Heart right ventricle (tissue), 16 donors: Measurements from ENCODE around the gene CNTN4. TPM values are rescaled to one million over a fixed set of nuclear protein-coding genes. Genes with fewer than 3 reads are reported as not detected.

Source experiments
- ATAC-seq, 8 donors: fragments of 200-7000 bp; cut with Tn5 transposase; one replicate each; pipeline ENCODE4 v1.9.1; 2020; ENCODE audit warnings: mild to moderate bottlenecking in 8 of 8, moderate library complexity in 8 of 8, moderate number of reproducible peaks in 1 of 8
- DNase-seq, 2 donors: peaks; one replicate each; pipeline ENCODE4 v3.0.0-alpha.2; 2020
- H3K27ac ChIP-seq, 10 donors: fragments of 200-600 bp; sonication (generic) in 2 of 10; one replicate each; pipeline versions ENCODE4 v1.5.0 to v1.8.0; 2020 to 2022; ENCODE audit warnings: mild to moderate bottlenecking in 3 of 10
- H3K27me3 ChIP-seq, 7 donors: fragments of 200-600 bp; one replicate each; pipeline ENCODE4 v1.8.0; 2021 to 2022; ENCODE audit warnings: mild to moderate bottlenecking in 2 of 7
- H3K36me3 ChIP-seq, 9 donors: fragments of 200-600 bp; sonication (generic) in 1 of 9; one replicate each; pipeline versions ENCODE4 v1.5.0 to v1.8.0; 2020 to 2022; ENCODE audit warnings: mild to moderate bottlenecking in 2 of 9
- H3K4me1 ChIP-seq, 9 donors: fragments of 200-600 bp; sonication (generic) in 1 of 9; one replicate each; pipeline versions ENCODE4 v1.5.0 to v1.8.0; 2020 to 2022; ENCODE audit warnings: mild to moderate bottlenecking in 4 of 9
- H3K4me3 ChIP-seq, 10 donors: fragments of 200-600 bp; sonication (generic) in 2 of 10; one replicate each; pipeline versions ENCODE4 v1.5.0 to v1.8.0; 2020 to 2022; ENCODE audit warnings: mild to moderate bottlenecking in 7 of 10, moderate library complexity in 2 of 10
- H3K9me3 ChIP-seq, 11 donors: fragments of 200-600 bp in 10 of 11; sonication (generic) in 2 of 11; one replicate each; pipeline versions ENCODE4 v1.5.0 to v1.8.0; 2013 to 2022; ENCODE audit warnings: mild to moderate bottlenecking in 2 of 11, control low read depth in 1 of 11, moderate library complexity in 1 of 11
- WGBS, 2 donors: extraction: QIAGEN DNeasy Blood & Tissue Kit; methylation state at CpG; one replicate each; pipeline ENCODE4 v1.1.7; 2013; ENCODE audit warnings: inconsistent platforms in 1 of 2; 5-methylcytosine and 5-hydroxymethylcytosine counted together
- intact Hi-C, 10 donors: fragments of 100-400 bp; cut with DNase I; formaldehyde crosslinking; loops; one replicate each; pipeline versions ENCODE4 v1.11.1 to v1.14.2; 2022
- polyA plus RNA-seq, 2 donors: library from polyadenylated mRNA; stranded (reverse); fragments of 200-250 nt; gene quantifications; one replicate each; pipeline ENCODE4 v1.2.3, GENCODE V29; 2013
- total RNA-seq, 10 donors: library from RNA; stranded (reverse); fragmentation: NEBNext Ultra II Directional in 3 of 10; extraction: Animal tissue kit (Norgen Biotek cat#: 25700) in 3 of 10; gene quantifications; one replicate each; pipeline versions ENCODE4 v1.2.1 to v1.2.4, GENCODE V29; 2021 to 2023
- TF ChIP-seq, protein P1 (sequence below), 9 donors: fragments of 200-600 bp; sonication (generic) in 2 of 9; IDR thresholded peaks; one replicate each; pipeline versions ENCODE4 v1.5.0 to v1.8.0; 2021 to 2022; ENCODE audit warnings: antibody characterized with exemption in 9 of 9, mild to moderate bottlenecking in 5 of 9, moderate library complexity in 1 of 9
- donor health status: Arrhythmogenic right ventricular cardiomyopathy.
- donor health status: ischemic (EF 13 %, LVEDD 7.1; RV severe dilation, severe dysfunction).
- donor health status: healthy with polysubstance abuse.
- donor health status: DM: no; HTN: yes; CAD: no.
- donor health status: DM: no; HTN: no; CAD: no.
- donor health status: ischemic (EF 25% LVEDD 6.9; RV normal size, moderate dysfunction).
- donor health status: ischemic (EF 25% LVEDD 5.7; RV mildly dilated, moderate dysfunction).
- donor health status: healthy.
- donor health status: DM: yes; HTN: yes; CAD: no.
- donor health status: Ischemic cardiomyopathy.
- donor health status: ischemic (EF 35%, LVEDD 5.7; RV mildly dilated, moderate dysfunction).
- donor health status: nonischemic (EF 11% LVEDD 7.7; RV severe dilation, severe dysfunction).
- donor health status: DM: yes; HTN: yes; CAD: no.
- donor health status: PGD.
- donor health status: ischemic (EF 29% LVEDD 5.4; RV normal size, mild dysfunction).
- donor health status: nonischemic (EF 23%, LVEDD 6.1; RV moderate dilation, normal function).

The CNTN4 gene
- total and polyA plus RNA-seq, 12 donors: 0.48 to 4.7 (median 2.5) TPM

DNA sequence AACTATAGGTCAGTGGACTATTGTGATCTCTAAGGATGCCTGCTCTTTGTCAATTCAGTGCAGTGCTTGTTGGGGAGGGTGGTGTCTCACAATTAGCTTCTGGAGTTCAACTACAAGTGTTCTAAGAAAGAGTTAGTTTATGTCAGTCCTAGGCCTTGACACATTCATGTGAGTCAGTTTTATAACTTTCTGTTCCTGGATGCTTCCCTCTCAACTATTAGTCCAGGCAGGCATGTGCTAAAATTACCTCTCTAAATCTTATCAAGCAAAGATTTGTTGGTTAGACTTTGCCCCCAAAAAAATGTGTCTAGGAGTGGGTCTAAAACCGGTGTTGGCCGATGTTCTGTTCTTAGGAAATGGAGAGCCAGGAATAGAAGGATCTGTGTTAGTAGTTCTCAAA lies 633.2 kb downstream of the CNTN4 start:
- peaks cover 0 to 4% (median 0%) of the 10 kb centered on the region in 9 donors for H3K4me1 ChIP-seq
- no peaks in the 10 kb centered on the region for H3K27me3 ChIP-seq
- H3K27ac ChIP-seq: no peak overlapping the region
- no peak overlapping the region for H3K4me3 ChIP-seq
- no peak for DNase-seq
- no peaks in the 10 kb centered on the region for H3K9me3 ChIP-seq
- no peak for ATAC-seq
- intact Hi-C loops: no loop called here
- 55 to 60% methylated on average over 2 of the region's 2 CpGs for WGBS, 2 donors
- no peaks in the 10 kb centered on the region for H3K36me3 ChIP-seq
- TF ChIP-seq, protein P1, sequence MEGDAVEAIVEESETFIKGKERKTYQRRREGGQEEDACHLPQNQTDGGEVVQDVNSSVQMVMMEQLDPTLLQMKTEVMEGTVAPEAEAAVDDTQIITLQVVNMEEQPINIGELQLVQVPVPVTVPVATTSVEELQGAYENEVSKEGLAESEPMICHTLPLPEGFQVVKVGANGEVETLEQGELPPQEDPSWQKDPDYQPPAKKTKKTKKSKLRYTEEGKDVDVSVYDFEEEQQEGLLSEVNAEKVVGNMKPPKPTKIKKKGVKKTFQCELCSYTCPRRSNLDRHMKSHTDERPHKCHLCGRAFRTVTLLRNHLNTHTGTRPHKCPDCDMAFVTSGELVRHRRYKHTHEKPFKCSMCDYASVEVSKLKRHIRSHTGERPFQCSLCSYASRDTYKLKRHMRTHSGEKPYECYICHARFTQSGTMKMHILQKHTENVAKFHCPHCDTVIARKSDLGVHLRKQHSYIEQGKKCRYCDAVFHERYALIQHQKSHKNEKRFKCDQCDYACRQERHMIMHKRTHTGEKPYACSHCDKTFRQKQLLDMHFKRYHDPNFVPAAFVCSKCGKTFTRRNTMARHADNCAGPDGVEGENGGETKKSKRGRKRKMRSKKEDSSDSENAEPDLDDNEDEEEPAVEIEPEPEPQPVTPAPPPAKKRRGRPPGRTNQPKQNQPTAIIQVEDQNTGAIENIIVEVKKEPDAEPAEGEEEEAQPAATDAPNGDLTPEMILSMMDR (IDR thresholded peaks at IDR 0.05): no peak

DNA sequence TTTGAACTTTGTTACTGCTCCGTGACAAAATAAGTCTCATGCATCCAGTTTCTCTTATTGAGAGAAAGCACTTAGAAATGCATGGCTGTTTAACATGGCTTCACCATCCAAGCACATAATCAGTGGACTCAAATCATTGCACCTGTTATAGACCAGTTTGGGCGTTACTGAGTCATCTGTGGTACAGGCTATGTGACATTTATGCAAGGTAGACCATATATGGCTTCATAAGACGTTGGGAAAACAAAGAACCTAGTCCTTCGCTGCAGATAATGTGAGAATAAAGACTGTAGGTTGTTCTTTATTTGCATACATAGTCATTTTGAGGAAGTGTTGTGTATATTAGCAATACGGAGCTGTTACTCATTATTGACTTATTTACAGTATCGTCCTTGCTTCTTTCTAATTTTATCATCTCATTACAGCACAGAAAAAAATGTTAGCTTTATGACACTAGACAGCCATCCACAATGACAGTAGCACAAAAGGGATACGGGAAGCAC lies 636.8 kb downstream of the CNTN4 start:
- ATAC-seq: no peak
- Histone ChIP-seq H3K27me3 (no peaks in the 10 kb centered on the region), H3K36me3 (no peaks in the 10 kb centered on the region), H3K4me3 (no peak overlapping the region), H3K9me3 (no peaks in the 10 kb centered on the region), H3K4me1 (peaks cover 0 to 4% (median 0%) of the 10 kb centered on the region in 9 donors), H3K27ac (no peak overlapping the region)
- no peak for DNase-seq
- WGBS, 2 donors: 78% methylated on average over 7 of the region's 7 CpGs
- intact Hi-C loops: no loop called here
- TF ChIP-seq, protein P1 (IDR thresholded peaks at IDR 0.05): no peak

DNA sequence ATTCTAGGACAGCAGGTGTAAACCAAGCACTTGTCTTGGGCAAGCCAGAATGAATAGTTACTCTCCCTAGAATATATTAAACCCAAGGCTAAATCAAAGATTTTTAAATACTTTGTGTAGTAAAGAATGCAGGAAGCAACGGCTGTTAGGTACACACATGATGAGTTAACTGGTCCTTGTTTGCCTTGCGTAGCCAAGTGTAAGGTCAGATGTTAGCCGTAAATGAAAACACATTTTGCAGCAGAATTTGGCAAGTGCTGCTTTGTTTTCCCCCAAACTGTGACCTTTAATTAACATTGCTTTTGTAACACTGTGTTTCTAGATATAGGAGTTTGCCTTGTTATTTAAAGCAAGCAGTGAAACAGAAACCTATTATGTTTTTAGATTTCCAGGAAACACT lies 642.9 kb downstream of the CNTN4 start:
- Histone ChIP-seq H3K27me3 (no peaks in the 10 kb centered on the region), H3K9me3 (no peaks in the 10 kb centered on the region), H3K4me3 (no peak overlapping the region), H3K27ac (no peak overlapping the region), H3K36me3 (no peaks in the 10 kb centered on the region), H3K4me1 (peaks cover 0 to 7% (median 0%) of the 10 kb centered on the region in 9 donors)
- peak in 1 of 8 donors; percentile 19 for ATAC-seq
- intact Hi-C loops: loop anchor here in 1 of 10 donors (5.0 kb wide), 1 partner anchor 1276 kb away; no protein-coding TSS in a partner anchor
- TF ChIP-seq, protein P1 (IDR thresholded peaks at IDR 0.05): no peak
- no peak for DNase-seq
- 43 to 62% methylated on average over 3 of the region's 3 CpGs for WGBS, 2 donors

DNA sequence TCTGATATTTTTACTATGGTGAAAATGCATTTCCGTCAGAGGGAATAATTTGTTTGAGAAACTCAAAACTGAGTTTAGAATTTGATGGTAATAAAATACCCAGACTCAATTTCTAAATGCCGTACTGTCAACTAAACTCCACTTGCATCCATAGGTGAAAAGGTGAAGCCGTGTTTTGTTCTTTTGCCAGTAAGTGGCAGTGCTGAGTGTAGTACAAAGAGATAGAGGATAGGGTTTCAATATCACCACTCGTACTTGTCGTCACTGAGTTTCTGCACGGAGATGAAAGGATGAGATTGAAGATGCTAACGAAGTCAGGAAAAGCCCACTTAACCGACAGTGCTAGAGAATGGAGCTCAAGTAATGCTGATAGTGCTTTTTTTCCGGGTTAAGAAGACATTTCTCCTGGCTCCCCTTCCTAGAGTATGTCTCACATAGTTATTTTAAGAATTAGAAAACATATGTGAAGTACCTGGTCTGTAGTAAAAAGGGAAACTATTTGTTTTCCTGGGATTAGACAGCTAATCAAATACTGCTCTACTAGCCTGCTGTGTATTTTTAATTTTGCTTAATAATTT lies 666.4 kb downstream of the CNTN4 start:
- Histone ChIP-seq H3K36me3 (no peaks in the 10 kb centered on the region), H3K4me3 (no peak overlapping the region), H3K27me3 (peaks cover 0 to 4% (median 0%) of the 10 kb centered on the region in 7 donors), H3K27ac (no peak overlapping the region), H3K4me1 (no peaks in the 10 kb centered on the region), H3K9me3 (no peaks in the 10 kb centered on the region)
- DNase-seq (no peak), ATAC-seq (no peak)
- intact Hi-C loops: no loop called here
- WGBS, 2 donors: 17% methylated on average over 9 of the region's 9 CpGs
- TF ChIP-seq, protein P1 (IDR thresholded peaks at IDR 0.05): peak in 2 of 9 donors; percentile 13 to 17
